Stimulated activated CD4-positive, alpha-beta T cell treated with anti-CD3 and anti-CD28 coated beads, Interleukin-4, amount 100 ng/mL, for 24 hours (primary cell): ENCODE measurements around the gene APBA2.
A peak's percentile ranks its signal among the peaks of the same experiment; 100 is the strongest.

Experiments used
- DNase-seq: peaks from one replicate; pipeline ENCODE4 v3.0.0-alpha.2; 2020

Gene APBA2

GRCh38 chr15:28917791-28918140, 32.0 kb downstream of the APBA2 start:
- no peak for DNase-seq

GRCh38 chr15:28918141-28918983, 32.6 kb downstream of the APBA2 start:
- DNase-seq, result no peak

GRCh38 chr15:28919201-28919635, 33.4 kb downstream of the APBA2 start:
- peak; percentile 41 for DNase-seq

GRCh38 chr15:28919679-28920655, 34.2 kb downstream of the APBA2 start:
- no peak for DNase-seq

- DNase-seq, result no peak
These were observed 35.1 kb downstream of the APBA2 start for GRCh38 chr15:28920781-28921331.

- DNase-seq, result no peak
These were observed 35.6 kb downstream of the APBA2 start for GRCh38 chr15:28921336-28921735.

GRCh38 chr15:28921919-28922706, 36.3 kb downstream of the APBA2 start:
- DNase-seq, result no peak

GRCh38 chr15:28922707-28923012, 36.9 kb downstream of the APBA2 start:
- no peak for DNase-seq

- no peak for DNase-seq
These were observed 38.0 kb downstream of the APBA2 start for GRCh38 chr15:28923726-28924280.

- no peak for DNase-seq
These were observed 41.3 kb downstream of the APBA2 start for GRCh38 chr15:28927043-28927442.

- DNase-seq, result no peak
These were observed 43.4 kb downstream of the APBA2 start for GRCh38 chr15:28929200-28929599.

GRCh38 chr15:28930011-28930410, 44.2 kb downstream of the APBA2 start:
- no peak for DNase-seq

GRCh38 chr15:28930476-28931291, 44.9 kb downstream of the APBA2 start:
- DNase-seq, result no peak

- DNase-seq, result no peak
These were observed 46.1 kb downstream of the APBA2 start for GRCh38 chr15:28931828-28932227.

GRCh38 chr15:28932361-28932760, 46.6 kb downstream of the APBA2 start:
- no peak for DNase-seq

GRCh38 chr15:28933710-28934445, 48.1 kb downstream of the APBA2 start:
- DNase-seq, result no peak

- DNase-seq, result no peak
These were observed 48.9 kb downstream of the APBA2 start for GRCh38 chr15:28934645-28935044.

GRCh38 chr15:28935316-28935715, 49.5 kb downstream of the APBA2 start:
- peak; percentile 38 for DNase-seq

- no peak for DNase-seq
These were observed 50.3 kb downstream of the APBA2 start for GRCh38 chr15:28936081-28936480.

- DNase-seq, result no peak
These were observed 50.7 kb downstream of the APBA2 start for GRCh38 chr15:28936481-28936881.

- no peak for DNase-seq
These were observed 51.5 kb downstream of the APBA2 start for GRCh38 chr15:28937271-28937670.
